Lower lobe of right lung (tissue), 2 donors: Measurements from ENCODE around the gene ZNF334. TPM values are rescaled to one million over a fixed set of nuclear protein-coding genes. Genes with fewer than 3 reads are reported as not detected.

Source experiments
- ATAC-seq, 2 donors: fragments of 200-7000 bp; cut with Tn5 transposase; one replicate each; pipeline ENCODE4 v1.9.1; 2020 to 2022; ENCODE audit warnings: mild to moderate bottlenecking in 2 of 2, moderate library complexity in 2 of 2
- DNase-seq: peaks from one replicate; pipeline ENCODE4 v3.0.0-alpha.2; 2020
- H3K27ac ChIP-seq: fragments of 200-600 bp; one replicate; pipeline ENCODE4 v1.8.0; 2022
- H3K27me3 ChIP-seq: fragments of 200-600 bp; one replicate; pipeline ENCODE4 v1.8.0; 2022; ENCODE audit warnings: low read depth
- H3K36me3 ChIP-seq: fragments of 200-600 bp; one replicate; pipeline ENCODE4 v1.8.0; 2022; ENCODE audit warnings: mild to moderate bottlenecking
- H3K4me1 ChIP-seq: fragments of 200-600 bp; one replicate; pipeline ENCODE4 v1.8.0; 2022
- H3K4me3 ChIP-seq: fragments of 200-600 bp; one replicate; pipeline ENCODE4 v1.8.0; 2022; ENCODE audit warnings: mild to moderate bottlenecking
- H3K9me3 ChIP-seq: fragments of 200-600 bp; one replicate; pipeline ENCODE4 v1.8.0; 2022
- CTCF ChIP-seq: fragments of 200-600 bp; IDR thresholded peaks from one replicate; pipeline ENCODE4 v1.8.0; 2022; ENCODE audit warnings: antibody characterized with exemption, mild to moderate bottlenecking
- intact Hi-C: fragments of 100-400 bp; cut with DNase I; formaldehyde crosslinking; loops from one replicate; pipeline ENCODE4 v1.11.0; 2022
- total RNA-seq: library from RNA; stranded (reverse); fragmentation: NEBNext Ultra II Directional; extraction: Animal tissue kit (Norgen Biotek cat#: 25700); gene quantifications from one replicate; pipeline ENCODE4 v1.2.1, GENCODE V29; 2021
- donor health status: DM: no; HTN: yes; CAD: no; lungs with severe emphysema.

The ZNF334 gene
- total RNA-seq, 1 donor from 2014 or later, result 4.7 TPM

DNA sequence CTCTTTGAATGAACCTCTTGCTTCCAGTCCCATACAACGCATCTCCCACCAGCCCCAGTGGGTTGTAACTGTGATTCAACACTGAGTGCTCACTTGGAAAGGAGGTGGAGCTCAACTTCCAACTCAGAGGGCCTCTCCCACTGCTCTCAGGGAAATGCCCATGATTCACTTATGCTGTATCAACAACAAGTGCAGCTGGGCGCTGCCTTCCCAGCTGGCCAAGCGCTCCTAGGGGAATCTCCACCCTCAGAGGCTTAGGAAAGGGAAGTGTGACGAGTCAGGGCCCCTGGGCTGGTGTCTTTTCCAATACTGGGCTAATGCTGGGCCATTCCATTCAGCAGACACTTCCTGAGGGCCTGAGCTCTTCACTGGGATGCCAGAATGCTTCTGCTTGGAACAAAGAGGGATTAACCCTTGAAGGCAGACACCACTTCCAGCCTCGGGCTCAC lies 45.2 kb upstream of the ZNF334 start:
- no peak overlapping the region for H3K4me3 ChIP-seq
- no peaks in the 10 kb centered on the region for H3K27me3 ChIP-seq
- H3K36me3 ChIP-seq, result no peaks in the 10 kb centered on the region
- peaks cover 7% of the 10 kb centered on the region for H3K4me1 ChIP-seq
- DNase-seq (no peak), ATAC-seq (peak in 1 of 2 donors; percentile 47)
- intact Hi-C loops, result no loop called here
- TF ChIP-seq CTCF, result no peak
- no peaks in the 10 kb centered on the region for H3K9me3 ChIP-seq
- no peak overlapping the region for H3K27ac ChIP-seq

- Histone ChIP-seq H3K27me3 (no peaks in the 10 kb centered on the region), H3K9me3 (no peaks in the 10 kb centered on the region), H3K4me3 (no peak overlapping the region), H3K36me3 (no peaks in the 10 kb centered on the region), H3K27ac (no peak overlapping the region), H3K4me1 (peaks cover 4% of the 10 kb centered on the region)
- no peak for TF ChIP-seq CTCF
- ATAC-seq (peak in 1 of 2 donors; percentile 35), DNase-seq (no peak)
- intact Hi-C loops, result no loop called here
Observed at GRCh38 chr20:46557231-46557956, 44.0 kb upstream of the ZNF334 start.

GRCh38 chr20:46555370-46555956 lies 42.1 kb upstream of the ZNF334 start:
- no peak for ATAC-seq
- no peak for DNase-seq
- H3K9me3 ChIP-seq, result no peaks in the 10 kb centered on the region
- TF ChIP-seq CTCF, result no peak
- no peaks in the 10 kb centered on the region for H3K4me1 ChIP-seq
- H3K27me3 ChIP-seq, result no peaks in the 10 kb centered on the region
- intact Hi-C loops, result no loop called here
- no peak overlapping the region for H3K27ac ChIP-seq
- no peak overlapping the region for H3K4me3 ChIP-seq
- H3K36me3 ChIP-seq, result no peaks in the 10 kb centered on the region

- ATAC-seq (no peak), DNase-seq (no peak)
- intact Hi-C loops, result no loop called here
- no peaks in the 10 kb centered on the region for H3K9me3 ChIP-seq
- no peak overlapping the region for H3K27ac ChIP-seq
- TF ChIP-seq CTCF, result no peak
- H3K27me3 ChIP-seq, result no peaks in the 10 kb centered on the region
- no peaks in the 10 kb centered on the region for H3K36me3 ChIP-seq
- H3K4me3 ChIP-seq, result no peak overlapping the region
- H3K4me1 ChIP-seq, result no peaks in the 10 kb centered on the region
Observed at GRCh38 chr20:46554828-46555227, 41.5 kb upstream of the ZNF334 start.

DNA sequence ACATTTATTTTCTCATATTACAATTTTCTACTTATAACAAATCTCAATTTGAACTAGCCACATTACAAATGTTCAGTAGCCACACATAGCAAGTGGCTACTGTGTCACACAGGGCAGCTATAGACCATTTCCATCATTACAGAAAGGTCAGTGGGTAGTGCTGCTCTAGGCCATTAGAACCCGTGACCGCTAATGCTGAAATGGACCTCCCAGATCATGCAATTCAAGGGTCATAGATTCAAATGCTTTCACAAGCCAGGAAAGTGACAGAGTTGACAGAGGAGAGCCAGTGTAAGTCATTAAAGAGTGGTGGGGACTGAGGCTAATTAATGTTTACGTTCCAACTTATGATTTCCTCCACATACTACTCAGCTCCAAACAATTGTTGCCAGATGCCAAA lies 40.6 kb upstream of the ZNF334 start:
- Histone ChIP-seq H3K9me3 (no peaks in the 10 kb centered on the region), H3K36me3 (no peaks in the 10 kb centered on the region), H3K4me3 (no peak overlapping the region), H3K27me3 (no peaks in the 10 kb centered on the region), H3K4me1 (no peaks in the 10 kb centered on the region), H3K27ac (no peak overlapping the region)
- TF ChIP-seq CTCF, result no peak
- ATAC-seq (no peak), DNase-seq (no peak)
- intact Hi-C loops, result no loop called here
